Erythroblast (primary cell): ENCODE results near the gene COL5A2.

Experiments used
- GATA1 ChIP-seq: IDR thresholded peaks from 2 replicates; pipeline ENCODE4 v1.6.1; 2011; ENCODE audit warnings: low read depth, mild to moderate bottlenecking, control low read depth, low read length, moderate library complexity
- POLR2A ChIP-seq: IDR thresholded peaks from 2 replicates; pipeline ENCODE4 v1.6.1; 2011; ENCODE audit warnings: mild to moderate bottlenecking, low read length

- TF ChIP-seq POLR2A (no peak), GATA1 (no peak)
Measured at GRCh38 chr2:189162566-189162965, 17.0 kb downstream of the COL5A2 start.
